GM19438 (cell line): ENCODE measurements around the gene CAP1.
"Not testable (repeated sequence)": the region's sequence is repeated elsewhere in the genome, so short reads cannot be mapped to it uniquely, and the experiment has no call there.

Experiments used
- ATAC-seq: cut with Tn5 transposase; IDR thresholded peaks from one replicate; pipeline ENCODE4 v1.9.1; 2021; ENCODE audit warnings: low read depth; ENCODE audit not compliant: unreplicated experiment

CAP1 gene

DNA sequence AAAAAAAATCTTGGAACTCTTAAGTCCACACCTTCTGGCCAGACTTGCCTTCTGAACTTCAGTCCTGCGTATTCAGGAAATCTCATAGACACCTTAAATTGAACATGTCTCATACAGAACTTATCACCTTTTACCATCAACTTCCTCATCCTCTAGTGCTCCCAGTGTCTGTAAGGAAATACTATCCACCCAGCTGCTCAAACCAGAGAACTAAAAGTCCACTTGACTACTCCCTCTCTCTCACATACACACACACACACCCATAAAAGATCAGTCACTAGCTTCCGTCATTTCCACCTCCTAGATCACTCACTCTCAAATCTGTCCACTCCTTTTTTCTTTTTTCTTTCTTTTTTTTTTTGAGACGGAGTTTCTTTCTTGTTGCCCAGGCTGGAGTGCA is 10.9 kb upstream of the CAP1 start:
- ATAC-seq: no peak

DNA sequence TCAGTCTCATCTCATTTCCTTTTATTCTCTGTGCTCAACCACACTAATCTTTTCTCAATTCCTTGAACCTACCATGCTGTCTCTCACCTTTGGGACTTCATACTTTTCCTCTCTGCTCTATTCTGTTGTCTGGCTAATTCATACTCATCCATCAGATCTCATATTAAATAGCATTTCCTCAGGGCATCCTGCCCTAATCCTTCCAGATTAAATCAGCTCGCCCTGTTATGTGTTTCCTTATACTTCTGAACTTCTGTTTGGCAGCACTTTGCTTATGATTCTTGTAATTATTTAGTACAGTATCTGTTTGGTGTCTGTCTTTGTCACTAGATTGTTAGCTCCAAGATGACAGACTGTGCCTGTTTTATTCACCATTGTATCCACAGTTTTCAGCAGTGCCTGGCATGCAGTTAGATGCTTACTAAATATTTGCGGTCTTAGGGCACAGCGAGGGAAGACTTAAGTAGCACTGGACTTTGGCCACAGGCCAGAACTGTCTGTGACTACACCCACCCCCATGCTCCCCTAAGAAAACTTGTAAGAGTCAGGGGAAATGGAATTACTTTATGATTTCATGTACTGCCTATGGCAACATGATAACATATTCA is 9.9 kb upstream of the CAP1 start:
- ATAC-seq: no peak

DNA sequence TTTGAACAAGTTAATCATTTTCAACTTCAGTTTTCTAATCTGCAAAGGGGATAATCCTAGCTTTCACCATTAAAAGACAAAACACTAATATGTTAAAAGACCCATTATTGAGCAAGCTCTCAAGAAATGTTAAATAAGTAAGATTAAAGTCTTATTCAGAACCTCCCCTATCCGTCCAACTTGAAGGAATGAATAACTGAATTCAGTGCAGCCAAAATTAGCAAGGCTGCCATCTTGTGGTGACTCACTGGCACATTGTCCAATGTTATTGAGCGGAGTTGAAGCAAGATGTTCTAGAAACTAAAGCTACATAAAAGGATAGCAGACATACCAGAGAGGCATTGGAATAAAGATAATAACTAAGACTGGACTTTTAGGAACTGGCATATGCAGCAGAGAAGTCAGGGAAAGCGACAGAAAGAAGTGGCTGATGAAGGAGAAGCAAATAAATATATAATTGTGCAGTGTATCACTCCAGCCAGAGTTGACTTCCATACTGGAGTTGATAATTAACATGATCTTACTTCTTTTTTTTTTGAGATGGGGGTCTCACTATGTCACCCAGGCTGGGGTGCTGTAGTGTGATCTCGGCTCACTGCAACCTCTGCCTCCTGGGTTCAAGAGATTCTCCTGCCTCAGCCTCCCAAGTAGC is 8.2 kb upstream of the CAP1 start:
- ATAC-seq: no peak

DNA sequence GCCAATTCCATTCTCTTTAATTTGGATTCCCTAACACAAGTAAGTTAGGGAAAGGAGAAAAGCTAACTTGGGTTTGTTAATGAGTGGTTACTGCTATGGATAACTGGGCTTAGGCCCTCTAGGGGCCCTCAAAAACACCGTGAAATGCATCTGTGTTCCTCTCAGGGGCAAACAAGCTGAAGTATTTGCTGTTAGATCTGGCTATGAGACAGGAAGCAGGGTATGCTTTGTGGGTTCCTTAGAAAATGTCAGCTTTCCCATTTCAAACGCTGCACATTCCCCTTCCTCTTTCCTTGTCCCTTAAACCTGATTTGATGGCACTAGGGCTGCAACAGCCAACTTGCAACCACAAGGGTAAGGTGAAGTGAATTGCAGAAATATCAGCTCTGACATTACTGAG is 5.7 kb upstream of the CAP1 start:
- no peak for ATAC-seq

DNA sequence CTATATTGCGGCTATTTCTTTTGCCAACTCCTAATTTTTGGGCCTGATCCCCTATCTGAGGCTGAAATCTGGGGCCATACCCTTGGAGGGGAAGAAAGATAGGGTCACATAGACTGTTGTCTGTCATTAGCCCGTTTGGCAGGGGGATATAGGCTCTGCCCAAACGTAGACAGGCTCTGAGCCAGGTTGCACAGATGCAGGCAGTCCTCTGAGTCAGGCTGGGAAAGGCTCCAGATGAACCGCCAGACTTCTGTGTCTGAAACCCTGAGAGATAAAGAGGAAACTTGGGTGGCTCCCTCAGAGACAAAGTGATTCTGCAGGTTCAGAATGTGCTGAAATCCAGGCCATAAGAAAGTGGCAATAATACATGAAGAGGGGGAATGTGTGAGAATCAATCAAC is 4.0 kb upstream of the CAP1 start:
- ATAC-seq: no peak

DNA sequence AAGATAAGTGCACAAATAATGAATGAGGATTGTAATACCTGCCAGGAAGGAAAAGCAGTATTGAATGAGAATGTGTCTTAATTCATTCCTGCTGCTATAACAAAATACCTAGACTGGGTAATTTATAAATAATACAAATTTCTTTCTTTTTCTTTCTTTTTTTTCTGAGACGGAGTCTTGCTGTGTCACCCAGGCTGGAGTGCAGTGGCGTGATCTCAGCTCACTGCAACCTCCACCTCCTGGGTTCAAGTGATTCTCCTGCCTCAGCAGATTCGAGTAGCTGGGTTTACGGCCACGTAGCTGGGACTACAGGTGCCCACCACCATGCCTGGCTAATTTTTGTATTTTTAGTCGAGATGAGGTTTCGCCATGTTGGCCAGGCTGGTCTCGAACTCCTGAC is 3.3 kb upstream of the CAP1 start:
- ATAC-seq: not testable (repeated sequence)

DNA sequence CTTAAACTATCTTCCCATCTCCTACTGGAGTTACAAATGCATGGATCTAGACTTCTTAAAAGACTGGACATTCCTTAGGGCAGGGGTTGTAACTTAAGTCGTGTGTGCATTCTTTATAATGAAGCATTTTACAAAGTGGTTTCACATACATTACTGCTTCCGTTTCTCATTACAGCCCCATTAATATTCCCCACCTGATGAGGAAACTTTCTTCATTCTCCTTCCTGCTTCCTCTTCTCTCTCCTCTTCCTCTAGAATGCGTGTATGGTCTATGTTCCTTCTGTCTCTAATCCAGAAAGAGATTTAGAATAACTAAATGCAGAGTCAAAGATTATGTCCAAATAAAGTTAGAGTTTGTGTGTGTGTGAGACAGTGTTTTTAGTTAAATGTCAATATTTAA is 1.8 kb upstream of the CAP1 start:
- no peak for ATAC-seq

DNA sequence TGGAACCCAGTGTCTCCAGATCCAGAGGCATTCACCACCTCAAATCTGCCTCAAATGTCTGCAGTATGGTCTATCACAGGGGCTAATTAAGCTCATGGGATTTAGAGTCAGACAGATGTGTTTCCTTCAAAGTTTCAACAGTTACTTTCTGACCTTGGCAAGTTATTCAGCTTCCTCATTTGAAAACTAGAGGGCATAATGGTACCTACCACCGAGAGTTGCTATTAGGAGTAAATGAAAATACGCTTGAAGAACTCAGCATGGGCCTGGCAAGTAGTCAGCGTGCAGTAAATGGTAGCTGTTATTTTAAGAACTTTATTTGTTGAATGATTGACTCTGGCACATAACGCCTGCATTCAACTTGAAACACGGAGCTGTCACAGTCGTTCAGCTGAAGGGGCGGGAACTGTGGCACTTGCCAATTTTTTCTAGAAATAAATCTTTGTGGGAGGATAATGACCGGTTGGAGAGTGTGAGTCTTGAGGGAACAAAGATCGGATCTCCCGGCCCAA is 1.2 kb upstream of the CAP1 start:
- no peak for ATAC-seq

DNA sequence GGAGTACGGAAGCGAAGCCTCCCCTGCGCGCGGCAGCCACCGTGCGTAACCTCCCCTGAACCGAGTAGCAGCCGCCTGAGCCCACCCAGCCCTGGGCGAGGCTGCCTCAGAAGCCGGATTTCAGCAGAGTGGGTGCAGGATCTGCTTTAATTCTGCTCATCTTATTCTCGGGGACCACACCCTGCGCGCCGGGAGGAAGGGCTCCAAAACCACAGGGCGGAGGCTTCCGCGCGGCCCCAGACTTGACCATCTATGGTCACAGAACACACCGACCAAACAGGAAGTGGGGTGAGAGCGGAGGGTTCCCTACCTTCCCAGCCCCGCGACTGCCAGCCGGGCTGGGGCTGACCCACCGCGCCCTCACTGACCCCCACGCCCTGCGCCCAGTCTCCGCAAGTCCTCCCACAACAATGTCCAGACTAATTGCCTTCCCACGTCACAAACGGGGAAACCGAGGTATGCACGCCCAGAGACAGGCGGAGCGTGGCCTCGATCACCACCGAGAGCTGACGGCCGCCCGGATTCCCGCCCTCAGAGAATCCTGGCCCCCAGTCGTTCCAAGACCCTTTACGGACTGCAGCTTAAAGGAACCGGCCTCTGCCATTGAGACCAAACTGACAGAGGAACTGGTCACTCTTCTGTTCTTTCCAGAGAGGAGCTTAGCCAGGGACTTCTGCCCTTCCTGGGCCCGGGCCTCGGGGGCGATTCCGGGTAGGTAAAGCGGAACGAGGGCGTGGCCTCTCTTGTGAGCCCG is 595 bp upstream of the CAP1 start:
- peak; percentile 66 for ATAC-seq

DNA sequence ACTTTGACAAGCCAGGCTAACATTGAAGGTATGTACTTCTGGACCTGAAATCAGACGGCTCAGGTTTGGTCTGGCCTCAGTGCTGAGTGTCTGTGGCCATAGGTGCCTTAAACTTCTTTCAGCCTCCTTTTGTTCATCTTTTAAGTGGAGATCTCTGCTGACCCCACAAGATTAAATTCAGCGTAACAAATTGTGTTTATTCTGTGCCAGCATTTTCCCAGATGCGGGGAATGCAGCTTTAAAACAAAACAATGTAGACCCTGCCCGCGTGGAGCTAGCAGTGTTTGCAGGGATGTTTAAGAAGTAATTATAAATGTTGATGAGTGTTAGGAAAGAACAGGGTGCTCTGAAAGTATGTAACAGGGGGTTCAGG is 923 bp downstream of the CAP1 start:
- no peak for ATAC-seq

DNA sequence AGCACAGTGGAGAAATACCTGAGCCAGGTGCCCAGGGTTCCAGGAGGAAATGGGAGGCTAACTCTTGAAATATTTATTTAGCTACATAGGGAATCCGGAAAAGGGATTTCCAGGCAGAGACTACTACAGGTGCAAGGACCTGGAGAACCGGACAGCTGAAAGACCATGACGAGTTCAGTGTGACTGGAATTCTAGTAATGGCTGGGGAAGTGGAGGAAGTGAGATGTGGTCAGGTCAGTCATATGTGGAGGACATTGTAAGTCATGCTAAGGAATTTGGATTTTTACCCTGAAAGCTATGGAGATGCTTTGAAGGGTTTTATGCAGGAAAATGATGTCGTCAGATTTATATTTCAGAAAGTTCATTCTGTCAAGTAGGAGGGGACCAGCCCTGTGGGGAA is 1.8 kb downstream of the CAP1 start:
- ATAC-seq: no peak

DNA sequence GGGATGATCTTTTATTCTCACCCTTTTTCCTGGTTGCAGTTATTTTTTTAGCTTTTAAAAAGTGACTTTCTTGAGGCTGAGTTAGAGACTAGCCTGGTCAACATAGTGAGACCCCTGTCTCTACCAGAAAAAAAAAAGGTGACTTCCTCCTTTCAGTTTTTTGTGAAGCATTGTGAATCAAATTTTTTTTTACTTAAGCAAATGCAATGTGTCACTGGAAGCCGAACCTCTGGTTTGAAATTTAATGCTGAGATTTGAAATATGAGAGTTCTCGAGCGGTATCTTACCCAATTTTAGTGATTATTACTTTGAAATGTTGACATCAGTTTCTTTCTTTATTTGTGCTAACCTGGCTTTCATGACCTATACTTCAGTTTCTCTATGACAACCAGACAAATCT is 3.6 kb downstream of the CAP1 start:
- no peak for ATAC-seq

DNA sequence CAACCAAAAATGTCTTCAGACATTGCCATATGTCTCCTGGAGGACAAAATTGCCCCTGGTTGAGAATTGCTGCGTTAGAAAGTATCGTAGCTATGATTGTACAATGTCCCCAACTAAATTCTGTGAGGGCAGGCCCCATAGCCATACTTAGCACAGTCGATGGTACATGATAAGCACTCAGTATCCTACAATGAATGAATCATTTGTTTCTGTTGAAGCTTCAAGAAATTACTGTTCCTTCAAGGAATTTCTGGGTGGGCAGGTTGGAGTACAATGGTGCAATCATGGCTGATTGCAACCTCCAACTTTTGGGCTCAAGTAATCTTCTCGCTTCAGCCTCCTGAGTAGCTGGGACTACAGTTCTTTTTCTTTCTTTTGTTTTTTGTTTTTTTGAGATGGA is 4.7 kb downstream of the CAP1 start:
- no peak for ATAC-seq

DNA sequence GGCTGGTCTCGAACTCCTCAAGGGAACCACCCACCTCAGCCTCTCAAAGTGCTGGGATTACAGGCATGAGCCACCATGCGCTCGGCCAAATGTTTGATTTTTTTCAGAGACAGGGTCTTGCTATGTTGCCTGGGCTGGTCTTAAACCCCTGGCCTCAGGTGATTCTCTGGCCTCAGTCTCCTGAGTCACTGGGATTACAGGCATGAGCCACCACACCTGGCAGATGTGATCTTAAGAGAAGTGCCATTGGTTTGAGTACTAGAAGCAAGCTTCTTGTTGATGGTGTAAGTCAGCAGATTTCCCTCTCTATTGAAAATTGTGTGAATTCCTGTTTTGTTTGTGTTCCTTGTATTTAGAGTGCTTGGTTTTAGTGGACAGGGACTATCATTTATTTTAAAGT is 5.2 kb downstream of the CAP1 start:
- no peak for ATAC-seq

DNA sequence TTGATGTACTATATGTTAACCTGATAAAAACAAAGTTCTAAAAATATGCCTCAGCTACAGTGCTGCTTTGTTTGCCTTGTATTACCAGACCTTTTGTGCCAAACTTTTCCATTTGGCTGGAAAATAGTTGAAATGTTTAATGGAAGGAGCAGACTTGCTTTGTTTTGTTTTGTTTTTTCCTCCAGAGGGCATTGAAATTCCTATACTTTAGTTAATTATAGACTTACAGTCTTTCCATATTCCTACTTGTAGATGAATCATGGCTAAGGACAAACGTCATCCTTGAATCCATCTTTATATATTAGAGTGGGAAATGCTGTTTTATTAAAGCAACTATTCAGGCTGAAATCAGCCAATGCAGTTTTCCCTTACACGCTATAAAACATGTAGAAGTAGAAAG is 6.7 kb downstream of the CAP1 start:
- no peak for ATAC-seq

DNA sequence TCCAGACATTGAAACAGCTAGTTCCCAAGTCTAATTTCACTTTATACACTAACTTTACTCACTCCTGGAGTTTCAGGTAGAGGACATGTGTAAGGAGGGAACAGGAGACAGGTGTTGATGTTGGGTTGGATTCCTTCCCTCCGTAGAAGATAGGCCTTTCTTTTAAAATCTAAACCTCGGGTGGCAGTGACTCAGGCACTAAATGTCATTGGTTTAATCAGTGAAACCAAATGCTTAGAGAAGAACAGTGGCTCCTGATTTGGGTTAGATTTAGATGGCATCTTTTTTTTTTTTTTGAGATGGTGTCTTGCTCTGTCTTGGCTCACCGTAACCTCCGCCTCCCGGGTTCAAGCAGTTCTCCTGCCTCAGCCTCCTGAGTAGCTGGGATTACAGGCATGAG is 7.2 kb downstream of the CAP1 start:
- ATAC-seq: no peak

DNA sequence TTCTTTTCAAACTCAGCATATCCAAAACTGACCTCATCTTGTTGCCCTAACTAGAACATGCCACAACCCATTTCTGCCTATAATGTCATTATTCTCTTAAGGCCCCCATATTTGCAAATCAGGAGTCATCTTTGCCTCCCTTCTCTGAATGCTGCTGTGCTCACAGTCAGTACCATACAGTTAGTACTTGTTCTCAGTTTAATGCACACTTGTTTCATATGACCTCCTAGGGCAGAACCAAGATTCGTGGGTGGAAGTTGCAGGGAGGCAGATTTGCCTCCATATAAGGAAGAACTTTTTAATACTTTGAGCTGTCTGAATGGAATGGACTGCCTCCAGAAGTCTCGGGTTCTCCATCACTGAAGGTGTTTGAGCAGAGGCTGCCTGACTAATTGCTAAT is 9.2 kb downstream of the CAP1 start:
- ATAC-seq: no peak

DNA sequence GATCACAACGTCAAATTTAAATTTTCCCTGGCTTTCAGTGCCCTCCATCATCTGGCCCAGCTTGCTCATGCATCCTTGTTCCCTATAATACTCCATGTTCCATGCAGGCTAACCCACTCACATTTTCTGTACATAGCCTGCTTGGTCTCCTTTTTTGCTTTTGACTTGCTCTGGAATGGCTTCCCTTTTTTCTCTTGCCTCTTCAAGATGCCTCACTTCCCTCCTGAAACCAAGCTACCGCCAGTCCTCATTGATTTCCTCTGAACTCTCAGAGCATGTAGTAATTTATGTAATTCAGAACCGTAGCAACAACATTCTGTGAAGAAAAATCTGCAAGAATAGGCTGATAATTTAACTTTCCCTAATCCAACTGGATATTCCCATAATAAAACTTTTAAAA is 10.3 kb downstream of the CAP1 start:
- ATAC-seq: no peak

DNA sequence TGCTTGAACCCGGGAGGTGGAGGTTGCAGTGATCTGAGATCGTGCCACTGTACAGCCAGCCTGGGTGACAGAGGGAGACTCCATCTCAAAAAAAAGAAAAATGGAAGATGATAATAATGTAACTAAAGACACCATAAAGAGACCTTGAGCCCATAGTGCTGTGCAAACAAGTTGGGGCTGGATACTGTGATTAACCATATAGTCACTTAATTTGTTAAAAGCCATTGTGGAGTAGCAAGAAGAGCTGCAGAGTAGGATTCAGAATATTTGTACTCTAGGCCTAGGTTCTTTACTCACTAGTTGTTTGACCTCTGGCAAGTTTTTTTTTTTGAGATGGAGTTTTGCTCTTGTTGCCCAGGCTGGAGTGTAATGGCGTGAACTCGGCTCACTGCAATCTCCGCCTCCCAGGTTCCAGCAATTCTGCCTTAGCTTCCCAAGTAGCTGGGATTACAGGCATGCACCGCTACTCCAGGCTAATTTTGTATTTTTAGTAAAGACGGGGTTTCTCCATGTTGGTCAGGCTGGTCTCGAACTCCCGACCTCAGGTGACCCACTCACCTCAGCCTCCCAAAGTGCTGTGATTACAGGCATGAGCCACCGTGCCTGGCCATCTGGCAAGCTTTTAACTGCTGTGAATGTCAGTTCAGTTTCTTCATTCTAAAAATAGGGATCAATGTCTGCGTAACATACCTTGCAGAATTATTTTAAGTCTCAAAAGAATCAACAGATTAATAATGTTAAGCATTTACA is 12.8 kb downstream of the CAP1 start:
- no peak for ATAC-seq

DNA sequence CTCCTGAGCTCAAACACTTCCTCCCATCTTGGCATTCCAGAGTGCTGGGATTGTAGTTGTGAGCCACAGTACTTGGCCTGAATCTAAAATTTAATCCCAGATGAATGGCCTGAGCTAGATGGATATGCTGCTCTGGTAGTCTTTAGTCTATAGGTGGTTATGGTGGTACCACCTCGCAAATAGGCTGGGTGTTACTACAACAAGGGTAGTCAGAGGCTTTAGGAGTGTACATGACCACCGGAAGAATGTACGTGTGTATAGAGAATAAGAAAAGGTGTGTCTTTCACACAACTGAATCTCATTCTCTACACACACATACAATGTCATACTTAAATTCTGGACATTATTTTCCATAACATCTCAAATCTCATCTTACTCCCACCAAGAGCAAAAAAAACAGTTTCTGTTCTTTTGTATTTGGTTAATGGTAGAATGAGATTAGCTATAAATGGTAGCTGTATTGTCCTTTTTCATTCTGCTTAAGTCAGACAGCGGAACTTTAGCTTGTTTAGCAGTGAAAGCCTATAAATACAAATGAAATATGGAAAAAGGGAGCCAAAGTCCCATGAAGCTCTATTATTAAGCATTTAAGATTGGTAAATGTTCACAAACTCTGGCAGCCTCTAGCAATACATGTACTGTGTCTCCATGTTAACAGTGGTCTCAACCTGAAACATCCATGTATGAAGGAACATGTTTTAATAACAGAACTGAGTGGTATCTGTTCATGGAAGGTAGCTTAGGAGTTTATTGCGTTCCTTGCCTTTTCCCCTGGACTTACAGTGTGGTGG is 16.2 kb downstream of the CAP1 start:
- no peak for ATAC-seq
